Activated gamma-delta T cell (primary cell): ENCODE measurements around the gene ZNF429.
"Not testable (repeated sequence)": the region's sequence is repeated elsewhere in the genome, so short reads cannot be mapped to it uniquely, and the experiment has no call there.

ENCODE experiments used
- DNase-seq: peaks from one replicate; lab custom pipeline; 2025; lab: John Stamatoyannopoulos, UW

Gene ZNF429

GRCh38 chr19:21593008-21593481 is 87.6 kb downstream of the ZNF429 start:
- no peak for DNase-seq

GRCh38 chr19:21593502-21593901 is 88.1 kb downstream of the ZNF429 start:
- no peak for DNase-seq

- no peak for DNase-seq
Measured at GRCh38 chr19:21593934-21594820, 88.8 kb downstream of the ZNF429 start.

- no peak for DNase-seq
Measured at GRCh38 chr19:21595185-21595584, 89.8 kb downstream of the ZNF429 start.

- DNase-seq = no peak
Measured at GRCh38 chr19:21602082-21602658, 96.8 kb downstream of the ZNF429 start.

GRCh38 chr19:21602659-21603430 is 97.4 kb downstream of the ZNF429 start:
- DNase-seq = not testable (repeated sequence)

- DNase-seq = no peak
Measured at GRCh38 chr19:21603431-21604231, 98.2 kb downstream of the ZNF429 start.

GRCh38 chr19:21604351-21604926 is 99.0 kb downstream of the ZNF429 start:
- DNase-seq = no peak
